Psoas muscle (tissue), 8 donors: ENCODE data around the gene C2orf78. TPM values are rescaled to one million over a fixed set of nuclear protein-coding genes. Genes with fewer than 3 reads are reported as not detected.

Experiments
- ATAC-seq, 4 donors: fragments of 200-7000 bp; cut with Tn5 transposase; one replicate each; pipeline ENCODE4 v1.9.1; 2020; ENCODE audit warnings: moderate library complexity in 3 of 4, mild to moderate bottlenecking in 2 of 4
- DNase-seq, 2 donors: peaks; one replicate each; pipeline ENCODE4 v3.0.0-alpha.2; 2020
- H3K27ac ChIP-seq: fragments of 200-600 bp; one replicate; pipeline ENCODE4 v1.8.0; 2022
- H3K27me3 ChIP-seq, 3 donors: fragments of 200-600 bp in 1 of 3; one replicate each; pipeline versions ENCODE4 v1.6.1 to v1.8.0; 2013 to 2022; ENCODE audit warnings: low read length in 2 of 3, mild to moderate bottlenecking in 2 of 3, moderate library complexity in 1 of 3; ENCODE audit not compliant: insufficient read depth in 3 of 3
- H3K36me3 ChIP-seq, 2 donors: fragments of 200-600 bp in 1 of 2; one replicate each; pipeline versions ENCODE4 v1.6.1 to v1.8.0; 2013 to 2022; ENCODE audit warnings: low read depth in 1 of 2, mild to moderate bottlenecking in 1 of 2, moderate library complexity in 1 of 2; ENCODE audit not compliant: insufficient read depth in 1 of 2
- H3K4me1 ChIP-seq: fragments of 200-600 bp; one replicate; pipeline ENCODE4 v1.8.0; 2022
- H3K4me3 ChIP-seq: fragments of 200-600 bp; one replicate; pipeline ENCODE4 v1.8.0; 2022; ENCODE audit warnings: mild to moderate bottlenecking
- H3K9me3 ChIP-seq: fragments of 200-600 bp; one replicate; pipeline ENCODE4 v1.8.0; 2022
- CTCF ChIP-seq: fragments of 200-600 bp; IDR thresholded peaks from one replicate; pipeline ENCODE4 v1.8.0; 2022; ENCODE audit warnings: antibody characterized with exemption
- WGBS, 3 donors: extraction: QIAGEN DNeasy Blood & Tissue Kit; methylation state at CpG; one replicate each; pipeline versions ENCODE4 v1.1.6 to v1.1.7; 2013; 5-methylcytosine and 5-hydroxymethylcytosine counted together
- intact Hi-C, 2 donors: fragments of 100-400 bp; cut with DNase I; formaldehyde crosslinking; loops; one replicate each; pipeline versions ENCODE4 v1.11.0 to v1.14.2; 2022
- polyA plus RNA-seq, 3 donors: library from polyadenylated mRNA; stranded (reverse); fragments of 200-250 nt; gene quantifications; one replicate each; pipeline ENCODE4 v1.2.3, GENCODE V29; 2013
- total RNA-seq, 4 donors: library from RNA; stranded (reverse); fragmentation: NEBNext Ultra II Directional in 2 of 4; extraction: Animal tissue kit (Norgen Biotek cat#: 25700) in 2 of 4; gene quantifications; one replicate each; pipeline versions ENCODE4 v1.2.1 to v1.2.4, GENCODE V29; 2021 to 2023
- donor health status: healthy with polysubstance abuse.
- donor health status: DM: no; HTN: no; CAD: no; lungs with moderate emphysema.
- donor health status: Bipolar disorder and iron deficiency.
- donor health status: healthy.
- donor health status: DM: yes; HTN: yes; CAD: no.
- donor health status: DM: no; HTN: no; CAD: no.
- donor health status: DM: no; HTN: no; CAD: no.
- donor health status: DM: yes; HTN: yes; CAD: no.

C2orf78 gene
- total and polyA plus RNA-seq, 7 donors, result not detected

GRCh38 chr2:73811878-73812277 is 27.9 kb downstream of the C2orf78 start:
- no peak overlapping the region for H3K27ac ChIP-seq

GRCh38 chr2:73812635-73813034 is 28.7 kb downstream of the C2orf78 start:
- Histone ChIP-seq H3K4me3 (no peak overlapping the region), H3K27ac (no peak overlapping the region), H3K27me3 (peaks cover 0 to 3% (median 0%) of the 10 kb centered on the region in 3 donors), H3K4me1 (peaks cover 6% of the 10 kb centered on the region), H3K9me3 (no peaks in the 10 kb centered on the region), H3K36me3 (peaks cover 0 to 3% of the 10 kb centered on the region in 2 donors)
- intact Hi-C loops, result no loop called here
- no peak for TF ChIP-seq CTCF
- ATAC-seq, result no peak
- DNase-seq, result no peak

More at GRCh38 chr2:73811878-73812277, 27.9 kb downstream of the C2orf78 start:
- Histone ChIP-seq H3K9me3 (no peaks in the 10 kb centered on the region), H3K27me3 (peaks cover 0 to 3% (median 0%) of the 10 kb centered on the region in 3 donors), H3K4me1 (peaks cover 6% of the 10 kb centered on the region), H3K4me3 (no peak overlapping the region), H3K36me3 (peaks cover 0 to 3% of the 10 kb centered on the region in 2 donors)
- intact Hi-C loops, result no loop called here
- no peak for ATAC-seq
- no peak for TF ChIP-seq CTCF
- no peak for DNase-seq

GRCh38 chr2:73818296-73818695 is 34.3 kb downstream of the C2orf78 start:
- intact Hi-C loops, result no loop called here
- Histone ChIP-seq H3K4me1 (no peaks in the 10 kb centered on the region), H3K27me3 (peaks cover 0 to 3% (median 0%) of the 10 kb centered on the region in 3 donors), H3K9me3 (no peaks in the 10 kb centered on the region), H3K36me3 (peaks cover 0 to 3% of the 10 kb centered on the region in 2 donors), H3K4me3 (no peak overlapping the region), H3K27ac (no peak overlapping the region)
- ATAC-seq (no peak), DNase-seq (no peak)
- TF ChIP-seq CTCF, result no peak
- 78 to 86% (median 79%) methylated on average over 15 to 18 of the region's 18 CpGs for WGBS, 3 donors

- ATAC-seq, result no peak
- intact Hi-C loops, result loop anchor here (10.0 kb wide), 5 partner anchors 104 to 514 kb away; partner anchors contain the start of genes BOLA3 (in 1 of the 2), DGUOK (in 1 of the 2) and TET3 (in 1 of the 2)
These were observed 37.2 kb downstream of the C2orf78 start for GRCh38 chr2:73821227-73821626.

More at GRCh38 chr2:73821227-73821626, 37.2 kb downstream of the C2orf78 start:
- Histone ChIP-seq H3K9me3 (no peaks in the 10 kb centered on the region), H3K27me3 (peaks cover 0 to 3% (median 0%) of the 10 kb centered on the region in 3 donors), H3K4me3 (no peak overlapping the region), H3K27ac (no peak overlapping the region), H3K36me3 (no peaks in the 10 kb centered on the region), H3K4me1 (no peaks in the 10 kb centered on the region)
- TF ChIP-seq CTCF, result no peak
- 28 to 41% (median 37%) methylated on average over 2 of the region's 2 CpGs for WGBS, 3 donors
- DNase-seq, result no peak
